AG09309 (cell line): ENCODE results near the gene UNC45A.

ENCODE experiments used
- DNase-seq: peaks from one replicate; pipeline ENCODE4 v3.0.0-alpha.2; 2010; ENCODE audit warnings: low read depth
- H3K4me3 ChIP-seq: 2 replicates; pipeline ENCODE4 v1.5.1; 2011; ENCODE audit warnings: mild to moderate bottlenecking, low read depth, low read length, moderate library complexity; ENCODE audit not compliant: control insufficient read depth
- CTCF ChIP-seq: IDR thresholded peaks from 2 replicates; pipeline ENCODE4 v1.5.1; 2011; ENCODE audit warnings: mild to moderate bottlenecking, low read depth, low read length, inconsistent platforms; ENCODE audit not compliant: insufficient read depth, control insufficient read depth; ENCODE audit errors: missing control alignments

Gene UNC45A

DNA sequence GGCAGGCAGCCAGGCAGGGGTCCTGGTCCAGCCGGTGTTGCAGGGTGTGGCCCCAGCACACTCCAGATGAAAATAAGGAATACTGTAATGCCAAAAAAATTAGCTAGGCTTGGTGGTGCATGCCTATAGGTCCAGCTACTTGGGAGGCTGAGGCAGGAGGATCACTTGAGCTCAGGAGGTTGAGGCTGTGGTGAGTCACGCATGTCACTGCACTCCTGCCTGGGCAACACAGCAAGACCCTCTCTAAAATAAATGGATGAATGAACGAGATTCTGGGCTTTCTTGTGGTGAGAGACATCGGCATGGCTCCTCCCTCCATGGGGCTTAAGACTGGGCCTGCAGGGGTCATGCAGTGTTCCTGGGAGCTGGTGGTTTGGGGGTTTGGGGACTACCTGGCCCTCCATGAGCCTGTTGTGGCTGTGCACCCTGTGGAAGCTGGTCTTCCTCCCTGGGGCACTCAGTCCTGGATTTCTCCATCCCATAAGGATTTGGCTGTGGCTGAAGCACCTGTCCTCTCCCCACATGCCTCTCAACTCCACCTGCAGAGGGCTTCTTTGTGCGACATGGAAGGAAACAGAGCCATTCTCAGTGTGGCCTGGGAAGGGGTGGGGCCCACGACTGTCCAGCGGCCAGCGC, 12.0 kb downstream of the UNC45A start:
- DNase-seq = no peak
- H3K4me3 ChIP-seq = no peak overlapping the region
- TF ChIP-seq CTCF = no peak

GRCh38 chr15:90947577-90948357, 12.7 kb downstream of the UNC45A start:
- DNase-seq = no peak
- TF ChIP-seq CTCF = no peak

GRCh38 chr15:90948506-90948905, 13.4 kb downstream of the UNC45A start:
- TF ChIP-seq CTCF = no peak
- no peak for DNase-seq
- no peak overlapping the region for H3K4me3 ChIP-seq

More at GRCh38 chr15:90947577-90948357, 12.7 kb downstream of the UNC45A start:
- no peak overlapping the region for H3K4me3 ChIP-seq

- DNase-seq = no peak
- TF ChIP-seq CTCF = no peak
- H3K4me3 ChIP-seq = no peak overlapping the region
Measured at GRCh38 chr15:90949979-90950675, 15.0 kb downstream of the UNC45A start.

DNA sequence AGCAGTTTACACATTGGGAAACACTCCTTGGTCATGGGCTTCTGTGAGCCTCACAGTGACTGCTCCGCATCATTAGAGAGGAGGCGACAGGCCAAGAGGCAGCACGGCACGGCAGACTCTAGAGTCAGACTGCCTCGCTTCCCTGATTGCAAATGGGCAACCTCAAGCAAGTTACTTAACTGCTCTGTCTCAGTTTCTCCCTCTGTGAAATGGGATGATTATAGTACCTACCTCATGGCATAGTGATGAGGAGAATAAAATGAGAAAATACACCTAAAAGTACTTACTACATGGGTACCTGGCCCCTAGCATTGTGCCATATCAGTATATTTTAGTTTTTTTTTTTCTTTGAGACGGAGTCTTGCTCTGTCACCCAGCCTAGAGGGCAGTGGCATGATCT, 15.6 kb downstream of the UNC45A start:
- H3K4me3 ChIP-seq = no peak overlapping the region
- DNase-seq = no peak
- no peak for TF ChIP-seq CTCF

DNA sequence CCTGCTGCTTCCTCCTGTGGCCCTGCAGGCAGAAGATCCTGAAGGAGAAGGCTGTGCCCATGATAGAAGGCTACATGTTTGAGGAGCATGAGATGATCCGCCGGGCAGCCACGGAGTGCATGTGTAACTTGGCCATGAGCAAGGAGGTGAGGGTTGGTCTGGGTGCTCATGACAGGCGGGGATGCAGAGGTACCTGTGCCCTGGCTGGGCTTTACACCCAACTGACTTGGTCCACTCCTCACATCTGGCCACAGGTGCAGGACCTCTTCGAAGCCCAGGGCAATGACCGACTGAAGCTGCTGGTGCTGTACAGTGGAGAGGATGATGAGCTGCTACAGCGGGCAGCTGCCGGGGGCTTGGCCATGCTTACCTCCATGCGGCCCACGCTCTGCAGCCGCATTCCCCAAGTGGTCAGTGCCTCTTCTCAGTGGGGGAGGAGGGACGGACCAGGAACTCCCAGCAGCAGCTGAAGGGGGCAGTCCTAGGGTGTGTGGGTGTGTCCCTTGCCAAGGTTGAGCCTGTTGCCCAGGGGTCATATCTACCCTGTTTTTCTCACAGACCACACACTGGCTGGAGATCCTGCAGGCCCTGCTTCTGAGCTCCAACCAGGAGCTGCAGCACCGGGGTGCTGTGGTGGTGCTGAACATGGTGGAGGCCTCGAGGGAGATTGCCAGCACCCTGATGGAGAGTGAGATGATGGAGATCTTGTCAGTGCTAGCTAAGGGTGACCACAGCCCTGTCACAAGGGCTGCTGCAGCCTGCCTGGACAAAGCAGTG, 18.0 kb downstream of the UNC45A start:
- DNase-seq = no peak
- no peak overlapping the region for H3K4me3 ChIP-seq
- TF ChIP-seq CTCF = no peak
